Fibroblast of skin of abdomen (primary cell): ENCODE data around the gene N4BP2L2.

Experiments used
- DNase-seq: peaks from one replicate; pipeline ENCODE4 v3.0.0-alpha.2; 2013

The N4BP2L2 gene

GRCh38 chr13:32528358-32528757 lies 10.2 kb downstream of the N4BP2L2 start:
- DNase-seq: no peak

GRCh38 chr13:32527151-32527550 lies 11.4 kb downstream of the N4BP2L2 start:
- no peak for DNase-seq

GRCh38 chr13:32525766-32526165 lies 12.8 kb downstream of the N4BP2L2 start:
- DNase-seq: no peak

- DNase-seq: no peak
Measured at GRCh38 chr13:32515246-32515645, 23.3 kb downstream of the N4BP2L2 start.

- DNase-seq: no peak
Measured at GRCh38 chr13:32511482-32511881, 27.1 kb downstream of the N4BP2L2 start.

- DNase-seq: no peak
Measured at GRCh38 chr13:32504876-32505275, 33.7 kb downstream of the N4BP2L2 start.

- no peak for DNase-seq
Measured at GRCh38 chr13:32504263-32504662, 34.3 kb downstream of the N4BP2L2 start.

- DNase-seq: no peak
Measured at GRCh38 chr13:32503727-32504126, 34.9 kb downstream of the N4BP2L2 start.

- no peak for DNase-seq
Measured at GRCh38 chr13:32501064-32501463, 37.5 kb downstream of the N4BP2L2 start.

GRCh38 chr13:32499538-32500210 lies 38.9 kb downstream of the N4BP2L2 start:
- DNase-seq: no peak

GRCh38 chr13:32497589-32497988 lies 41.0 kb downstream of the N4BP2L2 start:
- DNase-seq: no peak

- no peak for DNase-seq
Measured at GRCh38 chr13:32496599-32497160, 41.9 kb downstream of the N4BP2L2 start.

- DNase-seq: no peak
Measured at GRCh38 chr13:32495841-32496240, 42.8 kb downstream of the N4BP2L2 start.

GRCh38 chr13:32495429-32495828 lies 43.2 kb downstream of the N4BP2L2 start:
- no peak for DNase-seq

GRCh38 chr13:32491028-32491427 lies 47.6 kb downstream of the N4BP2L2 start:
- DNase-seq: peak; percentile 14

GRCh38 chr13:32476892-32477291 lies 61.7 kb downstream of the N4BP2L2 start:
- no peak for DNase-seq

- DNase-seq: no peak
Measured at GRCh38 chr13:32476021-32476731, 62.4 kb downstream of the N4BP2L2 start.

- DNase-seq: no peak
Measured at GRCh38 chr13:32474999-32475792, 63.4 kb downstream of the N4BP2L2 start.

GRCh38 chr13:32473650-32474049 lies 64.9 kb downstream of the N4BP2L2 start:
- no peak for DNase-seq

GRCh38 chr13:32472194-32472621 lies 66.4 kb downstream of the N4BP2L2 start:
- DNase-seq: no peak

- peak; percentile 30 for DNase-seq
Measured at GRCh38 chr13:32471187-32471922, 67.2 kb downstream of the N4BP2L2 start.

GRCh38 chr13:32468502-32469142 lies 70.0 kb downstream of the N4BP2L2 start:
- DNase-seq: no peak
